ENCODE measurements around the gene PRUNE2. TPM values are rescaled to one million over a fixed set of nuclear protein-coding genes. Genes with fewer than 3 reads are reported as not detected.

PRUNE2 gene
- total and polyA plus RNA-seq, 8 donors = 1.4 to 19.1 (median 4.6) TPM

- H3K4me3 ChIP-seq = no peak overlapping the region
- intact Hi-C loops (cut with DNase I) = no loop called here
- H3K27ac ChIP-seq = no peak overlapping the region
- ATAC-seq = peak; percentile 53 to 85 (median 84)
- DNase-seq = no peak
- FAIRE-seq = no peak
- 8 to 14% methylated on average over 1 of the region's 1 CpG for WGBS, 2 donors
- peaks cover 0 to 6% (median 3%) of the 10 kb centered on the region in 3 donors for H3K4me1 ChIP-seq
- no peaks in the 10 kb centered on the region for H3K27me3 ChIP-seq
- no peaks in the 10 kb centered on the region for H3K9me3 ChIP-seq
- H3K36me3 ChIP-seq = no peaks in the 10 kb centered on the region
- TF ChIP-seq CTCF (IDR thresholded peaks at IDR 0.05) = no peak
Observed at GRCh38 chr9:76634356-76635054, 271.4 kb downstream of the PRUNE2 start.

- no peak for TF ChIP-seq CTCF (IDR thresholded peaks at IDR 0.05)
- Histone ChIP-seq H3K9me3 (no peaks in the 10 kb centered on the region), H3K4me1 (peaks cover 0 to 6% (median 3%) of the 10 kb centered on the region in 3 donors), H3K27ac (no peak overlapping the region), H3K4me3 (no peak overlapping the region), H3K36me3 (no peaks in the 10 kb centered on the region), H3K27me3 (no peaks in the 10 kb centered on the region)
- WGBS, 2 donors = 73 to 76% methylated on average over 3 of the region's 3 CpGs
- FAIRE-seq (no peak), ATAC-seq (no peak), DNase-seq (no peak)
- intact Hi-C loops (cut with DNase I) = no loop called here
Observed at GRCh38 chr9:76630916-76631315, 275.0 kb downstream of the PRUNE2 start.

GRCh38 chr9:76629205-76629990, 276.5 kb downstream of the PRUNE2 start:
- peaks cover 0 to 3% (median 2%) of the 10 kb centered on the region in 3 donors for H3K4me1 ChIP-seq
- H3K27ac ChIP-seq = no peak overlapping the region
- no peak overlapping the region for H3K4me3 ChIP-seq
- H3K9me3 ChIP-seq = no peaks in the 10 kb centered on the region
- no peak for TF ChIP-seq CTCF (IDR thresholded peaks at IDR 0.05)
- intact Hi-C loops (cut with DNase I) = no loop called here
- ATAC-seq (no peak), FAIRE-seq (no peak), DNase-seq (no peak)
- H3K27me3 ChIP-seq = no peaks in the 10 kb centered on the region
- WGBS, 2 donors = 83 to 88% methylated on average over 4 of the region's 4 CpGs
- H3K36me3 ChIP-seq = no peaks in the 10 kb centered on the region

GRCh38 chr9:76628155-76628554, 277.8 kb downstream of the PRUNE2 start:
- FAIRE-seq (no peak), ATAC-seq (no peak), DNase-seq (no peak)
- Histone ChIP-seq H3K27ac (no peak overlapping the region), H3K9me3 (no peaks in the 10 kb centered on the region), H3K4me1 (no peaks in the 10 kb centered on the region), H3K27me3 (no peaks in the 10 kb centered on the region), H3K4me3 (no peak overlapping the region), H3K36me3 (no peaks in the 10 kb centered on the region)
- intact Hi-C loops (cut with DNase I) = no loop called here
- TF ChIP-seq CTCF (IDR thresholded peaks at IDR 0.05) = no peak
- WGBS, 2 donors = 93 to 95% methylated on average over 5 of the region's 5 CpGs

- Histone ChIP-seq H3K27ac (no peak overlapping the region), H3K27me3 (no peaks in the 10 kb centered on the region), H3K4me3 (no peak overlapping the region), H3K4me1 (no peaks in the 10 kb centered on the region), H3K36me3 (no peaks in the 10 kb centered on the region), H3K9me3 (no peaks in the 10 kb centered on the region)
- intact Hi-C loops (cut with DNase I) = no loop called here
- WGBS, 2 donors = 81 to 83% methylated on average over 7 of the region's 7 CpGs
- no peak for TF ChIP-seq CTCF (IDR thresholded peaks at IDR 0.05)
- no peak for DNase-seq
- no peak for FAIRE-seq
- no peak for ATAC-seq
Observed at GRCh38 chr9:76626980-76627379, 278.9 kb downstream of the PRUNE2 start.
